Stomach (tissue), 9 donors: ENCODE measurements around the gene IQGAP2. TPM values are rescaled to one million over a fixed set of nuclear protein-coding genes. Genes with fewer than 3 reads are reported as not detected.
A peak's percentile ranks its signal among the peaks of the same experiment; 100 is the strongest.

Experiments used
- DNase-seq, 2 donors: peaks; one replicate each; pipeline versions ENCODE4 v3.0.0 to v3.0.0-alpha.2; 2013 to 2019
- H3K27ac ChIP-seq, 5 donors: fragments of 200-600 bp in 4 of 5; sonication (generic) in 4 of 5; one replicate each; pipeline ENCODE4 v1.5.1; 2013 to 2019; ENCODE audit warnings: mild to moderate bottlenecking in 1 of 5, moderate library complexity in 1 of 5
- H3K27me3 ChIP-seq, 3 donors: fragments of 200-600 bp; sonication (generic); one replicate each; pipeline ENCODE4 v1.5.1; 2017 to 2019; ENCODE audit warnings: mixed run types in 1 of 3
- H3K36me3 ChIP-seq, 4 donors: fragments of 200-600 bp; sonication (generic); 1 replicate in 3 of 4; 2 replicates in 1 of 4; pipeline ENCODE4 v1.5.1; 2016 to 2019
- H3K4me1 ChIP-seq, 4 donors: fragments of 200-600 bp; sonication (generic); one replicate each; pipeline ENCODE4 v1.5.1; 2016 to 2019
- H3K4me3 ChIP-seq, 4 donors: fragments of 200-600 bp; sonication (generic) in 3 of 4; one replicate each; pipeline ENCODE4 v1.5.1; 2016 to 2019; ENCODE audit warnings: mild to moderate bottlenecking in 1 of 4
- H3K9me3 ChIP-seq, 4 donors: fragments of 200-600 bp; sonication (generic); one replicate each; pipeline ENCODE4 v1.5.1; 2016 to 2019
- CTCF ChIP-seq, 7 experiments: fragments of 450-650 bp in 4 of 7; fragments of 200-600 bp in 3 of 7; sonication (generic) in 3 of 7; IDR thresholded peaks; one replicate each; pipeline ENCODE4 v1.5.1; 2016 to 2019; ENCODE audit warnings: antibody characterized with exemption in 7 of 7, control low read depth in 2 of 7, mild to moderate bottlenecking in 1 of 7
- EP300 ChIP-seq: sonication (generic); formaldehyde crosslinking; IDR thresholded peaks from one replicate; pipeline ENCODE4 v1.6.1; 2017; ENCODE audit warnings: antibody characterized with exemption
- POLR2A ChIP-seq, 4 donors: fragments of 450-650 bp; IDR thresholded peaks; one replicate each; pipeline ENCODE4 v1.6.1; 2016; ENCODE audit warnings: antibody characterized with exemption in 4 of 4, control low read depth in 2 of 4, mild to moderate bottlenecking in 1 of 4, moderate library complexity in 1 of 4
- POLR2AphosphoS5 ChIP-seq, 3 donors: sonication (generic); formaldehyde crosslinking; IDR thresholded peaks; one replicate each; pipeline ENCODE4 v1.6.1; 2016; ENCODE audit warnings: antibody characterized with exemption in 3 of 3
- WGBS, 5 donors: extraction: QIAGEN DNeasy Blood & Tissue Kit in 3 of 5; methylation state at CpG; one replicate each; pipeline versions ENCODE4 v1.1.5 to v1.1.7; 2013 to 2018; 5-methylcytosine and 5-hydroxymethylcytosine counted together
- intact Hi-C: fragments of 100-400 bp; cut with DNase I; formaldehyde crosslinking; loops from one replicate; pipeline ENCODE4 v1.15.1; 2023; ENCODE audit warnings: low total_unique reads
- polyA plus RNA-seq, 3 donors: library from polyadenylated mRNA; stranded (reverse); fragments of 200-250 nt; gene quantifications; one replicate each; pipeline ENCODE4 v1.2.3, GENCODE V29; 2013
- total RNA-seq, 5 donors: library from RNA; depleted of rRNA; stranded (reverse); fragments of >200 nt; gene quantifications; one replicate each; pipeline versions ENCODE4 v1.1.0 to v1.2.3, GENCODE V29; 2014 to 2016
- donor health status: healthy with polysubstance abuse.
- donor health status: Bipolar disorder and iron deficiency.
- donor health status: healthy.

The IQGAP2 gene
- total and polyA plus RNA-seq, 8 donors: 11.5 to 122 (median 42.1) TPM

- H3K27me3 ChIP-seq: peaks cover 0 to 34% (median 16%) of the 10 kb centered on the region in 3 donors
- no peaks in the 10 kb centered on the region for H3K36me3 ChIP-seq
- peak overlapping the region; percentile 61 to 89 (median 68) for H3K4me3 ChIP-seq
- intact Hi-C loops: no loop called here
- peak in 1 of 2 donors; percentile 68 for DNase-seq
- H3K4me1 ChIP-seq: peaks cover 4 to 31% (median 23%) of the 10 kb centered on the region in 4 donors
- peak overlapping the region in 4 of 5 donors; percentile 57 to 78 (median 72) for H3K27ac ChIP-seq
- no peaks in the 10 kb centered on the region for H3K9me3 ChIP-seq
- 11 to 23% (median 18%) methylated on average over 41 to 52 of the region's 52 CpGs for WGBS, 5 donors
- no peak for TF ChIP-seq POLR2AphosphoS5 (IDR thresholded peaks at IDR 0.05)
- no peak for TF ChIP-seq POLR2A (IDR thresholded peaks at IDR 0.05)
- no peak for TF ChIP-seq EP300
- no peak for TF ChIP-seq CTCF (IDR thresholded peaks at IDR 0.05)
Measured at GRCh38 chr5:76714751-76715485, 311.8 kb downstream of the IQGAP2 start.

- TF ChIP-seq POLR2A (IDR thresholded peaks at IDR 0.05): no peak
- no peak for TF ChIP-seq EP300
- no peak for TF ChIP-seq CTCF (IDR thresholded peaks at IDR 0.05)
- no peak for TF ChIP-seq POLR2AphosphoS5 (IDR thresholded peaks at IDR 0.05)
- Histone ChIP-seq H3K4me3 (peak overlapping the region; percentile 61 to 89 (median 68)), H3K27ac (peak overlapping the region; percentile 54 to 78 (median 72)), H3K9me3 (no peaks in the 10 kb centered on the region), H3K4me1 (peaks cover 4 to 31% (median 23%) of the 10 kb centered on the region in 4 donors), H3K36me3 (no peaks in the 10 kb centered on the region), H3K27me3 (peaks cover 0 to 34% (median 16%) of the 10 kb centered on the region in 3 donors)
- WGBS, 5 donors: 0 to 1% (median 1%) methylated on average over 5 to 14 of the region's 14 CpGs
- no peak for DNase-seq
- intact Hi-C loops: no loop called here
Measured at GRCh38 chr5:76715486-76715735, 312.3 kb downstream of the IQGAP2 start.

- no peaks in the 10 kb centered on the region for H3K36me3 ChIP-seq
- H3K9me3 ChIP-seq: no peaks in the 10 kb centered on the region
- peak within 1 kb of the TSS; percentile 61 to 89 (median 68) for H3K4me3 ChIP-seq
- peak within 1 kb of the TSS; percentile 57 to 78 (median 72) for H3K27ac ChIP-seq
- intact Hi-C loops: no loop called here
- H3K4me1 ChIP-seq: peaks cover 4 to 31% (median 23%) of the 10 kb centered on the region in 4 donors
- TF ChIP-seq CTCF (IDR thresholded peaks at IDR 0.05) (peak in 3 of 7 experiments; percentile 33 to 60 (median 50)), POLR2A (IDR thresholded peaks at IDR 0.05) (no peak), POLR2AphosphoS5 (IDR thresholded peaks at IDR 0.05) (no peak), EP300 (no peak)
- peak; percentile 38 to 90 for DNase-seq
- peaks cover 0 to 34% (median 16%) of the 10 kb centered on the region in 3 donors for H3K27me3 ChIP-seq
- 0 to 1% (median 1%) methylated on average over 27 to 81 of the region's 82 CpGs for WGBS, 5 donors
Measured at GRCh38 chr5:76715736-76716455, 312.8 kb downstream of the IQGAP2 start, which contains the start of gene F2R. Gene F2R (plus strand): TSS chr5:76716126. CDS start chr5:76716308, 182 bp downstream.

- Histone ChIP-seq H3K4me3 (peak overlapping the region; percentile 61 to 89 (median 68)), H3K9me3 (no peaks in the 10 kb centered on the region), H3K27me3 (peaks cover 0 to 34% (median 16%) of the 10 kb centered on the region in 3 donors), H3K36me3 (no peaks in the 10 kb centered on the region), H3K4me1 (peaks cover 4 to 31% (median 26%) of the 10 kb centered on the region in 4 donors), H3K27ac (peak overlapping the region; percentile 57 to 78 (median 72))
- intact Hi-C loops: no loop called here
- peak in 1 of 2 donors; percentile 44 for DNase-seq
- 8 to 14% (median 10%) methylated on average over 21 to 29 of the region's 29 CpGs for WGBS, 5 donors
- TF ChIP-seq EP300: no peak
- TF ChIP-seq CTCF (IDR thresholded peaks at IDR 0.05): no peak
- TF ChIP-seq POLR2A (IDR thresholded peaks at IDR 0.05): no peak
- TF ChIP-seq POLR2AphosphoS5 (IDR thresholded peaks at IDR 0.05): no peak
Measured at GRCh38 chr5:76716456-76717157, 313.5 kb downstream of the IQGAP2 start.
